H9 (cell line): ENCODE measurements around the gene SLC35F6. TPM values are rescaled to one million over a fixed set of nuclear protein-coding genes. Genes with fewer than 3 reads are reported as not detected.

Experiments used
- DNase-seq: peaks from one replicate; pipeline ENCODE4 v3.0.0-alpha.2; 2017
- H2AFZ ChIP-seq: one replicate; pipeline ENCODE4 v1.6.1; 2013; ENCODE audit warnings: mild to moderate bottlenecking, low read length, control low read depth, moderate library complexity
- H2AK5ac ChIP-seq: 2 replicates; pipeline ENCODE4 v1.6.1; 2013; ENCODE audit warnings: low read length, control low read depth, mixed read lengths; ENCODE audit not compliant: insufficient read length
- H2BK120ac ChIP-seq: one replicate; pipeline ENCODE4 v1.6.1; 2013; ENCODE audit warnings: low read depth, mild to moderate bottlenecking, low read length, control low read depth, inconsistent platforms; ENCODE audit not compliant: poor library complexity, severe bottlenecking
- H2BK12ac ChIP-seq: 2 replicates; pipeline ENCODE4 v1.6.1; 2013; ENCODE audit warnings: low read length, control low read depth, mixed read lengths, low read depth; ENCODE audit not compliant: insufficient read length
- H2BK15ac ChIP-seq: 2 replicates; pipeline ENCODE4 v1.6.1; 2013; ENCODE audit warnings: low read depth, low read length, control low read depth
- H2BK20ac ChIP-seq: one replicate; pipeline ENCODE4 v1.6.1; 2013; ENCODE audit warnings: low read depth, mild to moderate bottlenecking, low read length, control low read depth, inconsistent platforms; ENCODE audit not compliant: poor library complexity, severe bottlenecking
- H2BK5ac ChIP-seq: 2 replicates; pipeline ENCODE4 v1.6.1; 2013; ENCODE audit warnings: low read length, control low read depth, mixed read lengths; ENCODE audit not compliant: insufficient read length
- H3K14ac ChIP-seq: 2 replicates; pipeline ENCODE4 v1.6.1; 2013; ENCODE audit warnings: low read length, control low read depth; ENCODE audit not compliant: insufficient read depth
- H3K18ac ChIP-seq: 2 replicates; pipeline ENCODE4 v1.6.1; 2013; ENCODE audit warnings: low read depth, mild to moderate bottlenecking, mixed read lengths, low read length, control low read depth; ENCODE audit not compliant: insufficient read length
- H3K23ac ChIP-seq: 2 replicates; pipeline ENCODE4 v1.6.1; 2013; ENCODE audit warnings: low read length, control low read depth, mixed read lengths, low read depth; ENCODE audit not compliant: insufficient read length
- H3K23me2 ChIP-seq: 2 replicates; pipeline ENCODE4 v1.6.1; 2013; ENCODE audit warnings: low read depth, mild to moderate bottlenecking, mixed read lengths, low read length, control low read depth; ENCODE audit not compliant: insufficient read length, poor library complexity, severe bottlenecking
- H3K27ac ChIP-seq: 2 replicates; pipeline ENCODE4 v1.5.1; 2013; ENCODE audit warnings: low read length, control low read depth, mixed read lengths, low read depth; ENCODE audit not compliant: insufficient read length
- H3K27me3 ChIP-seq: 2 replicates; pipeline ENCODE4 v1.6.1; 2013; ENCODE audit warnings: low read length, control low read depth, inconsistent platforms; ENCODE audit not compliant: insufficient read depth
- H3K4ac ChIP-seq: 2 replicates; pipeline ENCODE4 v1.6.1; 2013; ENCODE audit warnings: low read depth, mild to moderate bottlenecking, control low read depth, inconsistent platforms, low read length, moderate library complexity
- H3K4me1 ChIP-seq: 2 replicates; pipeline ENCODE4 v1.6.1; 2013; ENCODE audit warnings: low read length, control low read depth, inconsistent platforms; ENCODE audit not compliant: insufficient read depth
- H3K4me2 ChIP-seq: 2 replicates; pipeline ENCODE4 v1.6.1; 2013; ENCODE audit warnings: low read length, control low read depth, mixed read lengths; ENCODE audit not compliant: insufficient read length, insufficient read depth
- H3K56ac ChIP-seq: 2 replicates; pipeline ENCODE4 v1.6.1; 2013; ENCODE audit warnings: low read depth, mild to moderate bottlenecking, mixed read lengths, low read length, control low read depth; ENCODE audit not compliant: insufficient read length
- H3K79me1 ChIP-seq: 2 replicates; pipeline ENCODE4 v1.6.1; 2013; ENCODE audit warnings: low read depth, mild to moderate bottlenecking, moderate library complexity, low read length, control low read depth, inconsistent platforms; ENCODE audit not compliant: insufficient read depth, poor library complexity, severe bottlenecking
- H3K79me2 ChIP-seq: 2 replicates; pipeline ENCODE4 v1.6.1; 2013; ENCODE audit warnings: low read length, control low read depth, inconsistent platforms; ENCODE audit not compliant: insufficient read depth
- H3K9ac ChIP-seq: 2 replicates; pipeline ENCODE4 v1.6.1; 2013; ENCODE audit warnings: low read length, control low read depth, mixed read lengths; ENCODE audit not compliant: insufficient read length; ENCODE audit errors: extremely low read depth
- H3K9me3 ChIP-seq: one replicate; pipeline ENCODE4 v1.6.1; 2013; ENCODE audit warnings: low read depth, low read length, inconsistent platforms; ENCODE audit not compliant: control insufficient read depth
- H3T11ph ChIP-seq: one replicate; pipeline ENCODE4 v1.6.1; 2013; ENCODE audit warnings: mild to moderate bottlenecking, low read length, control low read depth, inconsistent platforms
- H4K20me1 ChIP-seq: one replicate; pipeline ENCODE4 v1.6.1; 2013; ENCODE audit not compliant: control insufficient read depth, insufficient read length, insufficient read depth
- H4K5ac ChIP-seq: 2 replicates; pipeline ENCODE4 v1.6.1; 2013; ENCODE audit warnings: low read depth, mild to moderate bottlenecking, mixed read lengths, low read length, control low read depth; ENCODE audit not compliant: insufficient read length
- H4K8ac ChIP-seq: replicated peaks from 2 replicates; pipeline ENCODE4 v1.6.1; 2013; ENCODE audit warnings: low read length, control low read depth, mixed read lengths, low read depth; ENCODE audit not compliant: insufficient read length
- H4K91ac ChIP-seq: 2 replicates; pipeline ENCODE4 v1.6.1; 2013; ENCODE audit warnings: low read depth, mild to moderate bottlenecking, moderate library complexity, mixed read lengths, low read length, control low read depth; ENCODE audit not compliant: insufficient read length
- H3K27ac Mint-ChIP-seq, 3 experiments: 2 replicates in 2 of 3; 3 replicates in 1 of 3; pipeline ENCODE4 v1.8.0; 2020 to 2021; ENCODE audit warnings: mixed read lengths in 3 of 3, mild to moderate bottlenecking in 1 of 3, moderate library complexity in 1 of 3
- H3K27me3 Mint-ChIP-seq: 2 replicates; pipeline ENCODE4 v1.8.0; 2021; ENCODE audit warnings: low read depth, mild to moderate bottlenecking, moderate library complexity, mixed read lengths
- H3K36me3 Mint-ChIP-seq, 3 experiments: 2 replicates in 2 of 3; 3 replicates in 1 of 3; pipeline ENCODE4 v1.8.0; 2020 to 2021; ENCODE audit warnings: low read depth in 3 of 3, mixed read lengths in 3 of 3; ENCODE audit not compliant: insufficient read depth in 1 of 3
- H3K4me1 Mint-ChIP-seq, 2 experiments: 2 replicates each; pipeline ENCODE4 v1.8.0; 2020; ENCODE audit warnings: mixed read lengths in 2 of 2
- H3K4me3 Mint-ChIP-seq, 2 experiments: 2 replicates in 1 of 2; 3 replicates in 1 of 2; pipeline ENCODE4 v1.8.0; 2020 to 2021; ENCODE audit warnings: mild to moderate bottlenecking in 2 of 2, mixed read lengths in 2 of 2, moderate library complexity in 1 of 2
- H3K9me3 Mint-ChIP-seq, 2 experiments: 2 replicates in 1 of 2; 3 replicates in 1 of 2; pipeline ENCODE4 v1.8.0; 2020; ENCODE audit warnings: mild to moderate bottlenecking in 2 of 2, mixed read lengths in 2 of 2, moderate library complexity in 1 of 2
- CTCF ChIP-seq: fragments of 200-600 bp; sonication (generic); conservative IDR thresholded peaks from 3 replicates; pipeline ENCODE4 v1.8.0; 2021; ENCODE audit warnings: antibody characterized with exemption, mild to moderate bottlenecking
- WGBS: extraction: QIAGEN DNeasy Blood & Tissue Kit; methylation state at CpG from one replicate; pipeline ENCODE4 v1.1.7; 2013; ENCODE audit warnings: missing lambda C conversion rate, low lambda C conversion rate, mixed read lengths; ENCODE audit not compliant: insufficient read length; ENCODE audit errors: extremely low coverage; 5-methylcytosine and 5-hydroxymethylcytosine counted together
- total RNA-seq: library from RNA; stranded (reverse); gene quantifications from 2 replicates; pipeline ENCODE4 v1.2.1, GENCODE V29; 2021

Gene SLC35F6
- total RNA-seq, 1 experiment from 2014 or later = 15.7 TPM

GRCh38 chr2:26715528-26716270, 48.4 kb upstream of the SLC35F6 start:
- Histone ChIP-seq H3T11ph (no peak overlapping the region), H3K79me2 (no peaks in the 10 kb centered on the region), H4K20me1 (no peaks in the 10 kb centered on the region), H3K9ac (no peak overlapping the region), H3K9me3 (no peaks in the 10 kb centered on the region), H4K8ac (no peak overlapping the region), H3K18ac (no peak overlapping the region), H3K4ac (no peak overlapping the region), H2BK15ac (no peak overlapping the region), H3K4me2 (no peak overlapping the region), H3K23ac (no peak overlapping the region), H3K23me2 (no peaks in the 10 kb centered on the region), H3K79me1 (no peaks in the 10 kb centered on the region), H4K5ac (no peak overlapping the region), H2AFZ (no peak overlapping the region), H3K56ac (no peak overlapping the region), H3K27ac (no peak overlapping the region), H2BK12ac (no peak overlapping the region), H2AK5ac (no peak overlapping the region), H3K4me1 (0 out of 2 replicates have a peak, but pooled peaks cover 2% of the 10 kb centered on the region), H3K14ac (no peak overlapping the region), H4K91ac (no peak overlapping the region), H2BK20ac (no peak overlapping the region), H2BK120ac (no peak overlapping the region), H3K27me3 (no peaks in the 10 kb centered on the region), H2BK5ac (no peak overlapping the region)
- Mint-ChIP-seq H3K9me3 (no peaks in the 10 kb centered on the region), H3K36me3 (no peaks in the 10 kb centered on the region), H3K4me1 (peaks cover 4 to 12% of the 10 kb centered on the region in 2 experiments), H3K27me3 (peaks cover 6% of the 10 kb centered on the region), H3K27ac (no peak overlapping the region), H3K4me3 (no peak overlapping the region)
- TF ChIP-seq CTCF = no peak
- WGBS = no CpG with 5 or more reads among the region's 13 CpGs
- no peak for DNase-seq
